EL (cell line): ENCODE data around the gene CFI.

Experiments used
- DNase-seq: peaks from one replicate; pipeline ENCODE4 v3.0.0-alpha.2; 2016

Gene CFI

DNA sequence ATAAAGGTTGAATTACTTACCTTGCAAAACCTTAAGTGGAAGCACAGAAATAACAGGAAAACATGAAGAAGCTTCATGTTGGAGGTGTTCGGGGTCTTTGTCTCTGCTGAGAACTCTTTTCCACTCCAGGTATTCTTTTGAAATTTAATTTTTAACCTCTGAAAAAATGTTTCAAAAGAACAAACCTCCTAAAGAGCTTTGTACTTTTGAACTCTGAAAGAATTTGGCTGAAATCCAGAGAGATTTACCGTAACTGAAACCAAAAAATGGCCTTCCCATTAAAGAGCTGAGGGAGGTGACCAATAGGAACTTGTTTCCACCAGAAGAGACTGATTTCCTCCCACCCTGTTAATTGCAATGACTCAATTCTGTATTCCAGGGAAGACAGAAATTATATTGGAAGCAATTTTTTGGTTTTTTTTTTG is at the start of gene CFI:
TSS of gene CFI (minus strand) at position 105 of the 425 bp plus-strand sequence. CDS start at position 77, 28 bp downstream.
- peak; percentile 49 for DNase-seq

DNA sequence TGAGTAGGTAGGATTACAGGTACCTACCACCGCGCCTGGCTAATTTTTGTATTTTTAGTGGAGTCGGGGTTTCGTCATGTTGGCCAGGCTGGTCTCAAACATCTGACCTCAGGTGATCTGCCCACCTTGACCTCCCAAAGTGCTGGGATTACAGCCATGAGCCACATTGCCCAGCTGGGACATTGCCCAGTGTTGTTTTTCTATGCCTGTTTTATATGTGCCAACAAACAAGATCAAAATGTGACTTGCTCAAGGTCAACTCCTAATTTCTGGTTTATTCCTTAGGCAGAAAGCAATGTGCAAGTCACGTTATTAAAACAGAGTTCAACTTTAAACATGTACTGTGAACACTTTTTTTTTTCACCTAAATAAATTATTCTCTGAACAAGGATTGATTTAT is 48.8 kb upstream of the CFI start:
- DNase-seq: no peak

DNA sequence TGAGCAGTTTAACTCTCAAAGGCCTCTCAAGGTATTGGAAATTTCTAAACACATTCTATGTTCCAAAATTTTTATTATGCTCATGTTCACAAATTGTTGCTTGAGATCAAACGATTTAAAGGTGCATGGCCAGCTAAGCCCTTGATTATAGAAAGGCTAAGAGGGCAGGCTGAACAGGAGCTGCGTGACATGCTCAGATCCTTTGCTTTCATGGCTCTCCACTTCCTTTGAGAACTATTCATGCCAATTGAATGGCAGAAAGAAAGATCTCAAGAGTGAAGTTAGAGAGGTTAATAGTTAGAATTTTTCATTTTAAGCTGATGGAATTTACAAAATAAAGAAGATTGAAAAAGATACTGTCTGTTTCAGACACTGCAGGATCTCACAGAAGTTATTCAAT is 46.7 kb upstream of the CFI start:
- DNase-seq: no peak

DNA sequence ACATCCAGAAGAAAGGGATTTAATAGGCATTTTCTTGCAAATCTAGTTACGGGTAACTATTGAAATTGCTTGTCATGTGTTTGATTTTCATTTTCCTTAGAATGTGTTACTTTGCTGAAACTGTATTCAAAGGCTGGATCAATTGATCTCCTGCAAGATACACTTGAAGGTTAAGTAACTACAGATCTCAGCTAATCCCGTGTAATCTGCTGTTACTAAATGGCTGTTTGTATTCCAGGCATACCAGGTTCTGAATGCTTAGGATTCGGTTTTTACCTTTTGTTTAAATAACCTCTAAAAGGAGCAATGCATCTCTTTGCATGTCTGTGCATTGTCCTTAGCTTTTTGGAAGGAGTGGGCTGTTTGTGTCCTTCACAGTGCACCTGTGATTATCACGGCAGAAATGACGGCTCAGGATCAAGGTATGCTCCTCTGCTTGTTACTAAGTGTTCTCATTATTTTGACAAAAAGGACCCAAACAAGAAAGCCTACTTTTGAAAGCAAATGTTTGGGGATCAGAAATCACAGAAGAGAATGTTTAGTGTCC is 46.2 kb upstream of the CFI start, which contains the start of gene LRIT3:
TSS of gene LRIT3 (plus strand) at position 212 of the 547 bp plus-strand sequence. CDS start at position 307, 95 bp downstream.
- DNase-seq: no peak

DNA sequence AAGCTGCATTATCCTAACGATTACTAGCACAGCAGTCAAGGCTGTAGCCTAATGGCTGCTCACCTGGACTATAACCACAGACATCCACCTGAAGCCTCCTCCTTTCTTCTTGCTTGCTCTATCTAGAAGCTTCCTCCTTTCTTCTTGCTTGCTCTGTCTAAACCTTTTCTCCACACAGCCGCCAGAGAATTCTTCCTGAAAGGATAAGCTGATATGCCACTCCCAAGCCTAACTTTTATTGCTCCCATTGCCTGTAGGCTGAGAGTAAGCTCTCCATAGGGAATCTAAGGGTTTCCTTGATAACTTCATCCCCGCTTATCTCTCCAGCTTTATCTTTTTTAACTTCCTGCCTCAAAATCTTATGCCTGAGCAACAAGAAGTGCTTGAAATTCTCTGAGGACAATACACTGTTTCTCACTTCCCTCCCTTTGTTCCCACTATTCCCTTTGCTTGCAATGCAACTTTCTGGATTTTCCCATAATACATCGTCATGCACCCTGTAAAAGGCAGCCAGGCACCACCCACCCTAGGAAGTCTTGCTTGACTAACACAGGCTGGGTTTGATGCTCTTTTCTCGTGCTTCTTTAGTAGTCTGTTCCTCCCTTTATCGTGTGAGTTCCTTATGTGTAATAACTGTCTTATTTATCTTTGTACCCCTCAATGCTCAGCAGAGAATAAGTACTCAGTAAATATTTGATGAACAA is 44.7 kb upstream of the CFI start:
- no peak for DNase-seq

DNA sequence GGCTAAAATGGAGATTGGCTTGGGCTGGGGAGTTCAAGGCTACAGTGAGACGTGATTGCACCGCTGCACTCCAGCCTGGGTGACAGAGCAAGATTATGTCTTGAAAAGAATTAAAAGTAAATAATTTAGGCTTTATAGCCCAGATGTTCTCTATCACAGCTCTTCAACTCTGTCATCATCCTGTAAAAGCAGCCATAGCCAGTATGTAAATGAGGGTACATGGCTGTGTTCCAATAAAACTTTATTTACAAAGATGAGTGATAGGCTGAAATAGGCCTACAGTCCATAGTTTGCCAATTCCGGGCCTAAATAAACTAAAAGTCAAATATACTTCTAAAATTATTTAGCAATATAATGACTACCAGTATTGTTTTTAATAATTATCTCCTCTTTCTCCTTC is 35.2 kb upstream of the CFI start:
- no peak for DNase-seq

DNA sequence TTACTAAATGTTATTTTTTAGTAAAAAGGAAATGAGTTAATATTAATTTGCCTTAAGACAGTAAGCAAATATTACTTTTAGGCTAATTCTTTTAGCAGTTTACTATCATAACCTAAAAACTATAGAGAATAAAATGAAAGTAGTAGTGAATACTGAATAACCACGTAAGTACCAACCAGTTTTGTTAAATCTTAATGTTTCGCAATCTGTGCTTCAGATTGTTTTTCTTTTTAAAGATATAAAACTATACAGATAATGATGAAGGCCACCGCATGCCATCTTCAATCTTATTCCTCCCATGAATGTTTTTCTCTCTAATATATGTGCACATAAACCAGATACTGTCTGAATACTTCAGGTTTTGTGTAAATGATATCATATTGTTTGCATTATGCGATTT is 32.0 kb upstream of the CFI start:
- no peak for DNase-seq

DNA sequence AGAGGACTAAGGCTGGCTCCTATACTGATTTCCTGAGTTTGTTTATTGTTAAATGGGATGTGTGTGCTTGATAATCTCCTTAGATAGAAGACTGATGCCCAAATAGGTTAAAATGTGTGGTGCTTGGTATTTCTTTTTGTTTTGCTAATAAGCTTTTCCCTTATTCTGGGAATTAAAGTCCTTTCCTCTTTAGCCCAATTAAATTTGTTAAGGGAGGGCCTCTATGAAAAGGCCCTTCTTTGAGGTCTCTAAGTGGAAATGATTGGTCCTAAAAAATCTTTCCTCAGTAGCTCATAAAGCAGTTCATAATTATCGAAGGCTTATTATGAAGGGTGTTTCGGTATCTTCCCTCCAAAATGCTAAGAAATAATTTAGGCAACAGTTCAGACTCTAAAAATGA is 25.9 kb upstream of the CFI start, which contains the start of gene RRH:
TSS of gene RRH (plus strand) at position 301 of the 400 bp plus-strand sequence. CDS start at position 357, 56 bp downstream.
- no peak for DNase-seq

DNA sequence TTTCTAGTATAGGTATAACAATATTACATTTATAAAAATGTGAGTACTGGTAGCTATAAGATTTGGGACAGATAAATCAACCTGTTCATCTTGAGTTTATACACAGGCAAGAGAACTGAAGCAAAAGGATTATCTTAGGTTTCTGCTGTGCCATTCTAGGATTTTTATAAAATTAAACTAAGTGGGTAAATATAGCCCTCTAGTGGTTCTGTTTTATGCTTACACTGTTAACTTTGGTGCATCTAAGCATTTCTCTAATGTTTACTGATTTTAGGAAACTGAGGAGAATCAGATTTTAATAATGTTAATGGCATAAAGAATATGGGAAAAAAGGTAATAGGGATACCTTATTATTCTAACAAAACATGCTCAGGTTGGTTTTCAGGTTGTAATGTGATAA is 24.9 kb upstream of the CFI start:
- DNase-seq: no peak

DNA sequence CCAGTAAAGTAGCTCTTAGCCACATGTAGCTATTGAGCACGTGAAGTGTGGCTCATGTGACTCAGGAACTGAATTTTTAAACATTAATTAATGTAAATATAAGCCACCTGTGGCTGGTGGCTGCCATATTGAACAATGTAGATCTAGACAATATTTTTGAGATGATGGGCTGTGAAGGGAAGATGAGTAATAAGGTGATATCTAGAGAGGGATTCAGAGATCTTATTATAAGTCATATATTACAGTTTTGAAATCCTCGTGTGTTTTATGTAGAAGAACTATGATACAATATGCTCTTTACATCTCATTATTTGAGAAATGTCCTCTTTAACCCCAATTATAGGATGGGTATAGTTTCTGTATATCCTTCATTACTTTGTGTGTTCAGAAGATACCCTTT is 19.4 kb upstream of the CFI start:
- no peak for DNase-seq

DNA sequence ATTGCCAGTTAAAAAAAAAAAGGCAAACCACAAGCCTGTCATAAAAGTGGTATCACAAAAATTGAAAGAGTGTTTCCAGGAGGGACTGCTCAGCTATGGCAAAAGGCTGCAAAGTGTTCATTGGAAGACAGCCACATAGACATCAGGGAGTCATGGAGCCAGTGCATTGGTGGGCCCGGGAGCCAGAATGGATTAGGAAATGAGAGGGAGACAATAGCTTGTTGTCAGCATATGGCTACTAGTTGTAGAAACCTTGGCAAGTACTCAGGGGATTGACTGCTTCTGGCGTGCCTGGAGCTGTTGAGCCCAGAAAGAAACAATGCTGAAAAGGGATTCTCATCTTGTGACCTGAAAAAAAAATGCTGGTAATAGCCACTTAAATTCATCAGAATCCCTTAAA is 18.8 kb upstream of the CFI start:
- DNase-seq: no peak

DNA sequence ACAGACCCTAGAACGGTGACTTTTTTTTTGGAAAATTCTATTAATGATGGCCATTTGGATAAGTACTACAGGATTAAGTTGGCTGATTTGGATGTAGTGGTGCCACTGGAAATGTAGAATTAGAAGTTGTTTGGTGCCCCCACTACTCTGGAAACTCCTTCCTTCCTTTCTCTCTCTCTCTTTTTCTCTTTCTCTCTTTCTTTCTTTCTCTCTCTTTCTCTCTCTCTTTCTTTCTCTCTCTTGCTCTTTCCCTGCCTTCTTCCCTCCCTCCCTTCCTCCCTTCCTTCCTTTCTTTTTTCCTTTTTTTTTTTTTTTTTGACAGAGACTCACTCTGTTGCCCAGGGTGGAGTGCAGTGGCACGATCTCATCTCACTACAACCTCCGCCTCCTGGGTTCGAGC is 16.5 kb upstream of the CFI start:
- no peak for DNase-seq

DNA sequence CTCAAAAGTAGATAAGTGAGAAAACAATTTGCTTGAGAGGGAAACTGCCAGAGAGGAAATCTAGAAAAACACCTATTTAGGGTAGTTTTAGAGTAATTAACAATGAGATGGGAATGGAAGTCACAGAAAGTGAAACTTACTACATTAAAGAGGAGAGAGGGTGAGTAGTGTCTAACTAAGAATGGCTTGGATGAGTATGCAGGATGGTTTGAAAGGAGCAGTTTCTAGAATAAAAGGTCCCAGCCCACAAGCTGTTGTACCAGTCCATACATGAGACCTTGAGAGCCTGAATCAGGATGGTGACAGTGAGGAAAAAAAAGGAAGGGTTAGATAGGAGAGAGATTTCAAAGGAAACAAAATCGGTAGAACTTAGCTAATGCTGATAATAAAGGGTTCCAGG is 15.1 kb upstream of the CFI start:
- DNase-seq: no peak

DNA sequence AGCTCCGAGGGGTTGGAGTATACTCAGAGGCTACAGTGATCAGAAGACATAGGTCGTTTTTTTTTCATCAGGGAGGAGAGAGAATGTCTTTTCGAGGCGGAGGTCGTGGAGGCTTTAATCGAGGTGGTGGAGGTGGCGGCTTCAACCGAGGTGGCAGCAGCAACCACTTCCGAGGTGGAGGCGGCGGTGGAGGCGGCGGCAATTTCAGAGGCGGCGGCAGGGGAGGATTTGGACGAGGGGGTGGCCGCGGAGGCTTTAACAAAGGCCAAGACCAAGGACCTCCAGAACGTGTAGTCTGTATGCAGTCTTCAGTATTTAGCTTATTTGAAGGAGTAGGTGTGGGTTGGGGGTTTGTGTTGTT is 14.3 kb upstream of the CFI start:
- DNase-seq: no peak

DNA sequence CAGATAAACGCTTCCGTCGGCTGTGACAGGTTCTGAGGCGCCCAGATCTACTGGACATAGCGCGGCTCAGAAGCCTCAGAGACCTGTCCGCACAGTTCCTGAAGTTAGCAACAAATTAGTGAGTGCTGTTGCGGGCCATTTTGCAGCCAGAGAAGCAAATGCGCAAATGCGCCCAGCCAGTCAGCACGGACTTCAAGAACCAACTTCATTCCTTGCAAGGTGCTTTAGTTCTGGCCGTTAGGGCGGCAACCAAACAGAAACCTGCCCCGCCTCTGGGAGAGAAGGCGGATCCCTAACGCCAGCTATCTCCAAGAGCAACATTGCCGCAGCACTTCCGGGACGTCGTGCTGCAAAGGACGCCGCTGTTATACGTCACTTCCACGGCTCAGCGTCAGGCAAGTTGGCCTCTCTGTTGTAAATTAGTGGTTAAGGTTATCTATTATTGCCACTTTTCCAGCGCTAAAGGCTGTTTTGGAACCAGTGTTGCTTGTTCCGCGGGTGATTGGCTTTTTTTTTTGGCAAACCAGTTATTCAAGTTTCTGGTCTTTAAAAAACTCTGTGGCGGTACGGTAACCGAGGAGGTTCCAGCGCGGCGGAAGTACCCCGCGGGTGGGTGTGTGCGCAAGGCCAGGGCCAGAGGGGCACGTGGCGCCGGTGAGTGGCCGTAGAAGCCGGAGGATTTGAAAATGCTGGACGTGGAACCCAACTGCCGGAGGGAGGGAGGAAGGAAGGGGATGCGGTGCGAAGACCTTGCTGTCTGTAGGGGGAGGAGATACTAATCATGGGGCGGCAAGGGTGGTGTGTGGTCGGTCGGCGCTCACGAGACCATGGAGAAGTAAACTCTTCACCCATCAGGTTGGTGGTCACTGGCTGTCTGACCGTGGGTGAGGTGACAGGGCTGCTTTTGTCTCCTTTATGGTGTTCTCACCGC is 13.6 kb upstream of the CFI start, which contains the start of gene GAR1:
TSS of gene GAR1 (plus strand) at position 612 of the 931 bp plus-strand sequence. CDS start 403 bp downstream, outside the sequence.
- DNase-seq: peak; percentile 92

DNA sequence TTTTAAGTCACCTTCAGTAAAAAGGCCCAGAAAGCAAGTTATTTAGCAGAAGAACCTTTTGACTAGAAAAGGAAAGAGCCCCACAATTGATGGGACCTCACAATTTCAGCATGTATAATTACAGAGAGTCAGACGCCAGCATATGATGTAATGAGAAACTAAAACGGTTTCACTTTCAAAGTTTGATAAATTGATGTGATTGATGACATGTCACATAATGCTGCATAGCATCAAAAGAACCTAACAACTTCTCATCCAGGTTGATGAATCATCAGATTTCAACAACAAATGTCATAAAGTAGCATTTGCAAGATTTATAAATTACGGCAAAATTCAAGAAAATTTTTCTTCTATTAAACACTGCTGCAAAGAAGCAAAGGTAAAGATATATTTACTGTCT is 9.9 kb upstream of the CFI start:
- no peak for DNase-seq

DNA sequence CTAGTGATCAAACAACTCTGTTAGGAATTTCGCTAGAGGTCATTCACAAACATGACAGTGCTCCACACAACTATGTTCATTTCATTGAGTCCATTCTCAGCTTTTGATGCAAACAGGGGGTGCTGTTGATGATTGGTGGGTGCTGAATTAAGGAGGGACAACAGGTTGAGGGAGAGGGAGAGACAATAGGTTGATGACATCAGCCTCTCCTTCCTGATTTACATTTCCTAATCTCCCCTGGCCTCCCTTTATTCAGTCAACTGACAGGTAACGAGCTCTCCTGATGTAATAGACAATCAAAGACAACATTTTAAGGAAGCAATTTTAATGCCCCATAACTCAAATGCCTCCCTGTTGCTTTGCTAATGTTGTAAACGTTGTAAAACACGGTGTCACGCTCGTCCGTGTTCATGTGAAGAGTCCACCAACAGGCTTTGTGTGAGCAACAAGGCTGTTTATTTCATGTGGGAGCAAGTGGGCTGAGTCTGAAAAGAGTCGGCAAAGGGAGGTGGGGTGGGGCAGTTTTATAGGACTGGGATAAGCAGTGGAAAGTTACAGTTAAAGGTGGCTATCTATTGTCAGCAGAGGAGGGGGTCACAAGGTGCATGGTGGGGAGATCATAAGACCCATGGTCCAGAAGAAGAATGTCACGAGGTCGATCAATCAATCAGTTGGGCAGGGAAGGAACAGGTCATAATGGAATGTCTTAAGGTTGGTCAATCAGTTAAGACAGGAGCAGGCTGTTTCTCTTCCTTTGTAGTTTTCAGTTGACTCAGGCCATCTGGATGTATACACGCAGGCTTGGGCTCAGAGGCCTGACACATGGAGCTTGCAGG is 9.0 kb upstream of the CFI start:
- DNase-seq: no peak

DNA sequence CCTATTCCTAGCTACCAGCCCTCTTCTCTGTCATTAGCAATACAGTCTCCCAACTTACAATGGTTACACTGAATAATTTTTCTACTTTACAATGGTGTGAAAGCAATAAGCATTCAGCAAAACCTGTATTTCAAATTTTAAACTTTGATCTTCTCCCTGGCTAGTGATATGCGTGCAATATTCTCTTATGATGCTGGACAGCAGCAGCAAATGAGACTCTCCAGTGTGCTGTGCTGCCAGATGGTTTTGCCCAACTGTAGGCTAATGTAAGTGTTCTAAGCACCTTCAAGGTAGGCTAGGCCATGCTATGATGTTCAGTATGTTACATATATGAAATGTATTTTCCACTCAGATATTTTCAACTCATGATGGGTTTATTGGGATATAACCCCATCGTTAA is 7.9 kb upstream of the CFI start:
- DNase-seq: no peak

DNA sequence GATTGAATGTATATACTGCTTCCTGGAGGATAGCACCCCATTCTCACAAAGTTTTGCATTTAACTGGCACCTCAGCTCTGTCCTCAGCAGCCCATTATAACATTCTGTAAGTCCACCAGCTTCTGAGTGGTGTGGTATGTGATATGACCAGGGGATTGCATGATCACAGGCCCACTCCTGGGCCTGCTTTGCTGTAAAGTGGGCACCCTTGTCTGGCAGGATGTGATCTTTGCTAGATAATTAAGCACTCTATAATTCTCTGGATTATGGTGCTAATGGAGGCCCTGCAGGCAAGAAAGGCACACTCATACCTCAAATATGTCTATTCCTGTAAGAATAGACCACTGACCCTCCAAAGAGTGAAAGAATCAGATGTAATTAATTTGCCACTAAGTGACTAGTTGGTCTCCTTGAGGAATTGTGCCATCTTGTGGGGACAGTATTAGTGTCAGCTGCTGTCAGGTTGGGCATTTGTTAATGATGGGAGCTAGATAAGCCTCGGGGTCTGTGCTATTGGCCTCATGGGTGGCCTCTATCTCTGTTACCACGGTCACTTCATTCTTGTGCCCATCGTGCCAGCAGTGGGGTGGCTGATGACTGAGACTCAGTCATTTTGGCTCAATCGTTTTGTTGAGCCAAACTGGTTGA is 2.2 kb upstream of the CFI start:
- DNase-seq: peak; percentile 50

DNA sequence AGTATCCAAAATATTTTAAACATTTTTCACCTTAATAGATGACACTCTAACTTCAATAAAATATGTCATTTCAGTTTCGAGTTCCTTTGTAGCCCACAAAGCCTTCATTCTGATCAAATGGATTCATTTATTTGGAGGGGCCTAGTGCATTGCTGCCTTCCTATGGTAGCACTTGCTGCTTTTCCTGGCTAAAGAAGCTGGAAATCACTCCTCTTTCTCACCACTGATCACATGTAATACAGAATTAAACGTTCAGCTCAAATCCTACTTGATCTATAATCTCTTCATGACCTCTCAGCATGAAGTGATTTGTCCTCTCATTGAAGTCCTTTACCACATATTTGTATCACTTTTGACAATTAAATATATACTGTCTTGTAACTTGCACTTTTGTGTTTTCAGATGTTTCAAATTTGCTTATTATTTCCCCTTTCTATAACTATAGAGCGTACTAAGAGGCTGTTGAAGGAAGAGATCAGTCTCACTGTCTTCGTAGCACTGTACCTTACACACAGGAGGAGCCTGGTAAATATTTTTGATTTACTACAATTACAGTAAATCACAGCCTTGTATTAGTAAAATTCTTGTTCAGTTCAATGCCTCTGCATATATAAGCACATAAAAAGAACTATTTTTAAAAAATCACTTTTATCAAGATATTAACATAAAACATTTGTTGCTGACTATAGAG is 555 bp downstream of the CFI start:
- no peak for DNase-seq

DNA sequence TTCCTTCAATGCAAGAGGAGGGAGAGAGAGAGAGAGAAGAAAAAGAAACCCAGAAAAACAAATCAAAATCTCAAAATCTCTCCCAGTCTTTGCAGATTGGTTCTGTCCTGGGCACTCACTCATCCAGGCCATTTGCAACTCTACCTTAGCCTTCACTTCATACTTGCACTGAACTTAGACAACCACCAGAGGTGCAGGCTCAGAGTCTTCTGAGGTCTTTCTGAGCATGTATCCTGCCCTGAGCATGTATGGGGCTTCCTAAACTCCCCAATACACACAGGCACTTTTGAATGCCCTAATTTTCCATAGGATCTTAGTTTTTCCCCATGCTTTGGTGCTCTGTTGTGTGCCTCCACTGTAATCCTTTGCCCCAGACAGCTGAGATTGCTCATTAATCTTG is 2.9 kb downstream of the CFI start:
- DNase-seq: no peak

DNA sequence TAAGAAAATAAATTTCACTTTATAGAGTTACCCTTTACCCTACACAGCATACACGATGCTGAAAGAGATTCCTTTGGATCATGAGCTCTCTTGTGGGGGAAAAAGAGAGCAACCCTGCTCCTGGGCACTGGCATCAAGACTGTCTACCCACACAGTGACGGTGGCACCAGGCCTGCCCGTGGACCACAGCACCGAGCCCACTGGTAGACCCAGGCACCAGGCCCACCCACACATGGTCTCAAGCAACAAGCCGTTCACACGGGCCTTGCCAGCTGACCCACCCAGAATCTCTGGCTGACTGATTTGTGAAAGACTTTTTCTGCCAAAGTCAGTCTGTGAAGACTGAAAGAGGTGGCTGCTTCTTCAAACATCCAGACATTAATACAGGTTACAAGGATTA is 6.7 kb downstream of the CFI start:
- no peak for DNase-seq
